RWPE2 (cell line): ENCODE results near the gene ZNF213.

Source experiments
- ATAC-seq: fragments of 200-7000 bp; cut with Tn5 transposase; 3 replicates; pipeline ENCODE4 v1.9.1; 2021; ENCODE audit warnings: low read depth
- DNase-seq: peaks from one replicate; pipeline ENCODE4 v3.0.0-alpha.2; 2020; ENCODE audit warnings: low spot score
- H3K27ac ChIP-seq: fragments of 450-650 bp; 2 replicates; pipeline ENCODE4 v1.5.1; 2017; ENCODE audit warnings: mild to moderate bottlenecking; ENCODE audit not compliant: poor library complexity, severe bottlenecking
- H3K27me3 ChIP-seq: fragments of 250-450 bp; sonication (Bioruptor Pico); 2 replicates; pipeline ENCODE4 v1.5.1; 2021; ENCODE audit warnings: mild to moderate bottlenecking, moderate library complexity; ENCODE audit not compliant: insufficient read depth, poor library complexity, severe bottlenecking
- H3K36me3 ChIP-seq: fragments of 250-450 bp; sonication (Bioruptor Pico); 2 replicates; pipeline ENCODE4 v1.5.1; 2020; ENCODE audit warnings: low read depth, mild to moderate bottlenecking, moderate library complexity
- H3K4me1 ChIP-seq: fragments of 250-450 bp; sonication (Bioruptor Pico); 2 replicates; pipeline ENCODE4 v1.5.1; 2021; ENCODE audit warnings: mild to moderate bottlenecking, moderate library complexity; ENCODE audit not compliant: insufficient read depth, poor library complexity, severe bottlenecking
- H3K4me3 ChIP-seq: fragments of 250-450 bp; sonication (Bioruptor Pico); 2 replicates; pipeline ENCODE4 v1.5.1; 2021; ENCODE audit warnings: mild to moderate bottlenecking, moderate library complexity; ENCODE audit not compliant: severe bottlenecking
- H3K9me3 ChIP-seq: fragments of 250-450 bp; sonication (Bioruptor Pico); 2 replicates; pipeline ENCODE4 v1.5.1; 2021; ENCODE audit warnings: mild to moderate bottlenecking, moderate library complexity; ENCODE audit not compliant: severe bottlenecking
- TF ChIP-seq, protein P1 (sequence below): fragments of 450-650 bp; IDR thresholded peaks from one replicate; pipeline ENCODE4 v1.5.1; 2017; ENCODE audit warnings: mild to moderate bottlenecking, moderate library complexity; ENCODE audit not compliant: poor library complexity, severe bottlenecking

The ZNF213 gene

DNA sequence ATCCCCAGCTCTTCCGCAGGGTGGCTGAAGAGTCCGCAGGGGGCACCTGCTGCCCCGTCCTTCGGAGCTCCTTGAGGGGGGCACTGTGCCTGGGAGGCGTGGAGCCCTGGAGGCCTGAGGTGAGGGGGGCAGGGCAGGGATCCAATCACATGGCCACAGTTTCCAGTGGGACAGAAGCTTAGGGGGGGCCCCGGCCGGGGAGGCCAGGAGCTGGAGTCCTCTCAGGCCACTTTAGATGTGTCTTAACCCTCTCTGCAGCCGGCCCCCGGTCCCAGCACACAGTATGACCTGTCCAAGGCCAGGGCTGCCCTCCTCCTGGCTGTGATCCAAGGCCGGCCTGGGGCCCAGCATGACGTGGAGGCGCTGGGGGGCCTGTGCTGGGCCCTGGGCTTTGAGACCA is 10.8 kb downstream of the ZNF213 start:
- Histone ChIP-seq H3K36me3 (no peaks in the 10 kb centered on the region), H3K27ac (no peak overlapping the region), H3K9me3 (no peaks in the 10 kb centered on the region), H3K4me1 (no peaks in the 10 kb centered on the region), H3K4me3 (no peak overlapping the region), H3K27me3 (no peaks in the 10 kb centered on the region)
- TF ChIP-seq, protein P1, sequence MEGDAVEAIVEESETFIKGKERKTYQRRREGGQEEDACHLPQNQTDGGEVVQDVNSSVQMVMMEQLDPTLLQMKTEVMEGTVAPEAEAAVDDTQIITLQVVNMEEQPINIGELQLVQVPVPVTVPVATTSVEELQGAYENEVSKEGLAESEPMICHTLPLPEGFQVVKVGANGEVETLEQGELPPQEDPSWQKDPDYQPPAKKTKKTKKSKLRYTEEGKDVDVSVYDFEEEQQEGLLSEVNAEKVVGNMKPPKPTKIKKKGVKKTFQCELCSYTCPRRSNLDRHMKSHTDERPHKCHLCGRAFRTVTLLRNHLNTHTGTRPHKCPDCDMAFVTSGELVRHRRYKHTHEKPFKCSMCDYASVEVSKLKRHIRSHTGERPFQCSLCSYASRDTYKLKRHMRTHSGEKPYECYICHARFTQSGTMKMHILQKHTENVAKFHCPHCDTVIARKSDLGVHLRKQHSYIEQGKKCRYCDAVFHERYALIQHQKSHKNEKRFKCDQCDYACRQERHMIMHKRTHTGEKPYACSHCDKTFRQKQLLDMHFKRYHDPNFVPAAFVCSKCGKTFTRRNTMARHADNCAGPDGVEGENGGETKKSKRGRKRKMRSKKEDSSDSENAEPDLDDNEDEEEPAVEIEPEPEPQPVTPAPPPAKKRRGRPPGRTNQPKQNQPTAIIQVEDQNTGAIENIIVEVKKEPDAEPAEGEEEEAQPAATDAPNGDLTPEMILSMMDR = no peak
- ATAC-seq (no peak), DNase-seq (no peak)

DNA sequence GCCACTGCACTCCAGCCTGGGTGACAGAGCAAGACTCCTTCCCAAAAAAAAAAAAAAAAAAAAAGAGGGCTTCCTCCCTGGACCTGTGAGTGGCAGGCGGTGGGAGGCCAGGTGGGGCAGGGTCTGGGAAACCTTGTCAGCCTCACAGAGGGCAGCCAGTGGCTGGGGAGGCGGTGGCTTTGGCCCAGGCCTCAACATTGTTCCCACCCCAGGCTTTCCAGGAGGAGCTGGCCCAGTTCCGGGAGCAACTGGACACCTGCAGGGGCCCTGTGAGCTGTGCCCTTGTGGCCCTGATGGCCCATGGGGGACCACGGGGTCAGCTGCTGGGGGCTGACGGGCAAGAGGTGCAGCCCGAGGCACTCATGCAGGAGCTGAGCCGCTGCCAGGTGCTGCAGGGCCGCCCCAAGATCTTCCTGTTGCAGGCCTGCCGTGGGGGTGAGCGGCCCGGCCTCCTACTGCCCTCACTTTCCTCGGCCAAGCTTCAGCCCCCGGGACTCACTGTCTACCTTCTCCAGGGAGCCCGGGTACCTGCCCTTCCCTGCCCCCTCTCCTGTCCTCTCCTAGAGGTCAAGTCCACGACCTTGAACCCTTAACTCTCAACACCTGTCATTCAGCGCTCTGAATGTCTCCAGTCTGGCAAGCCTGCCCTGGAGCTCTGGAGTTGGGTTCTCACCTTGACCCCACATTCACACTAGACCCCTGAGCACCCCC is 12.4 kb downstream of the ZNF213 start:
- TF ChIP-seq, protein P1 = no peak
- no peak for DNase-seq
- H3K27ac ChIP-seq = no peak overlapping the region
- no peaks in the 10 kb centered on the region for H3K9me3 ChIP-seq
- no peak for ATAC-seq
- H3K4me1 ChIP-seq = no peaks in the 10 kb centered on the region
- H3K36me3 ChIP-seq = no peaks in the 10 kb centered on the region
- H3K27me3 ChIP-seq = no peaks in the 10 kb centered on the region
- no peak overlapping the region for H3K4me3 ChIP-seq

DNA sequence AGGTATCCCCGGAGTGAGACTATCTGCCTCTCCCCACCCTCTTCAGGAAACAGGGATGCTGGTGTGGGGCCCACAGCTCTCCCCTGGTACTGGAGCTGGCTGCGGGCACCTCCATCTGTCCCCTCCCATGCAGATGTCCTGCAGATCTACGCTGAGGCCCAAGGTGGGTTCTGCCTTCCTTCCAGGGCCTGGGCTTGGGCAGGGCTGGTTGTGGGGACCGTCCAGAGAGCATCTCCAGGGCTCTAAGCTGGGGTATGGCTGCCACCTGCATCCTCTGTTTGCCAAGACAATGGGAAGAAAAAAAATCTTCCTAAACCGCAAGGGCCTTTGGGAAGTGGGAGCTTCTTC is 12.9 kb downstream of the ZNF213 start:
- H3K36me3 ChIP-seq = no peaks in the 10 kb centered on the region
- no peaks in the 10 kb centered on the region for H3K9me3 ChIP-seq
- DNase-seq (no peak), ATAC-seq (no peak)
- no peak overlapping the region for H3K27ac ChIP-seq
- no peaks in the 10 kb centered on the region for H3K27me3 ChIP-seq
- H3K4me1 ChIP-seq = no peaks in the 10 kb centered on the region
- TF ChIP-seq, protein P1 = no peak
- no peak overlapping the region for H3K4me3 ChIP-seq

DNA sequence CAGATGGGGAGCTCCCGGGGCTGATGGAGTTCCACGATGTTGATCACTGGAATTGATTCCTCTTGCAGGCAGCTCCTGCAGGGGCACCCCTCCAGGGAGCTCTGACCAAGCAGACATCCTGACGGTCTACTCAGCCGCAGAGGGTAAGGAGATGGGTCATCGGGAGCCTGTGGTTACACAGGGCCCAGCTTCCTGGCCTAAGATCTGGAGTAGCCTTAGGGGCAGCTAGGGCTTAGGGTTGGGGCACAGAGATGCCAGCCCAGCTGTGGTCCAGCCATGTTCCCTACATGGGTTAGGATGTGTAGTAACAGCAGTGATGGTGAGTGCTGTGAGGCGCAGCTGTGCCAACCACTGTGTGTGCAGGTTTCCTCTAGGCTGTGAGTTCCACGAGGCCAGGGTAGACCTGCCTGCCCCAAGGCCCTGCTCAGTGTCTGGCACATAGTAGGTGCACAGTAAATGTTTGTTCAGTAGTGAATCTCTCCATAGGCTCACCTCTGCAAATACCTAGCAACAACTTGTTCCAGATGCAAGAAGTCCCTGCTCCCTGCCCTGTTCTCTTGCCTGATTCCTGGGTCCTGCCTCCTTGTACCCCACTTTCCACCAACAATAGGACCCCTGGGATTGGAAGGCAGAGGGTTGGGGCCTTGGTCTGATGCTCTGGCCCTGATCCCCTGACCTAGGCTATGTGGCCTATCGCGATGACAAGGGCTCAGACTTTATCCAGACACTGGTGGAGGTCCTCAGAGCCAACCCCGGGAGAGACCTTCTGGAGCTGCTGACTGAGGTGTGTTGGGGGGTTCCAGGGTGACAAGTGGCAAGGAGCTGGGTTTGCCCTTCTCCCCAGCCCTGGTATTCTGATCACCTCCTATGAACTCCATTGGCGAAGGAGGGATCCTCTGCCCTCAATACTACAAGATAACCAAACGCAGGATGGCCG is 13.7 kb downstream of the ZNF213 start:
- no peak overlapping the region for H3K27ac ChIP-seq
- H3K4me3 ChIP-seq = no peak overlapping the region
- no peaks in the 10 kb centered on the region for H3K27me3 ChIP-seq
- TF ChIP-seq, protein P1 = no peak
- H3K36me3 ChIP-seq = no peaks in the 10 kb centered on the region
- H3K4me1 ChIP-seq = no peaks in the 10 kb centered on the region
- DNase-seq (no peak), ATAC-seq (no peak)
- H3K9me3 ChIP-seq = no peaks in the 10 kb centered on the region

DNA sequence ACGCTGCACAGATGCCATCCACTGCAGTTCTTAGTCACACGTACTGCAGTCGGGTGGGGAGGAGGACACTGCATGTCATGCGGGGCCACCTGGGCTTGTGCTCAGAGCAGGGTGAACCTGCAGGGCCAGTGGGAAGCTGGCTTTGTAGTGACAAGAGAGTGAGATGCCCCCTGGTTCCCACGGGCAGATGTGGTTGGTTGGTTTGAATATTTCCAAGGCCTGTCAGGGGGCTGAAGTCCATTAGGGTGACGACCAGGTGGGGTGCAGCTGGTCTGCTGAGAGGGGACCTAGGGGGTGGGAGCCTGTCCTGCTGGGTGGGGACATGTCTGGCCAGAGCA is 14.3 kb downstream of the ZNF213 start:
- Histone ChIP-seq H3K27me3 (no peaks in the 10 kb centered on the region), H3K27ac (peak overlapping the region; percentile 69), H3K4me3 (no peak overlapping the region), H3K36me3 (no peaks in the 10 kb centered on the region), H3K9me3 (no peaks in the 10 kb centered on the region), H3K4me1 (no peaks in the 10 kb centered on the region)
- ATAC-seq (no peak), DNase-seq (no peak)
- TF ChIP-seq, protein P1 = no peak
